GM18870 (cell line): ENCODE measurements around the gene SNRPA.
"Not testable (repeated sequence)": the region's sequence is repeated elsewhere in the genome, so short reads cannot be mapped to it uniquely, and the experiment has no call there.

ENCODE experiments used
- ATAC-seq: cut with Tn5 transposase; IDR thresholded peaks from one replicate; pipeline ENCODE4 v1.9.1; 2021; ENCODE audit warnings: moderate library complexity; ENCODE audit not compliant: unreplicated experiment

The SNRPA gene

DNA sequence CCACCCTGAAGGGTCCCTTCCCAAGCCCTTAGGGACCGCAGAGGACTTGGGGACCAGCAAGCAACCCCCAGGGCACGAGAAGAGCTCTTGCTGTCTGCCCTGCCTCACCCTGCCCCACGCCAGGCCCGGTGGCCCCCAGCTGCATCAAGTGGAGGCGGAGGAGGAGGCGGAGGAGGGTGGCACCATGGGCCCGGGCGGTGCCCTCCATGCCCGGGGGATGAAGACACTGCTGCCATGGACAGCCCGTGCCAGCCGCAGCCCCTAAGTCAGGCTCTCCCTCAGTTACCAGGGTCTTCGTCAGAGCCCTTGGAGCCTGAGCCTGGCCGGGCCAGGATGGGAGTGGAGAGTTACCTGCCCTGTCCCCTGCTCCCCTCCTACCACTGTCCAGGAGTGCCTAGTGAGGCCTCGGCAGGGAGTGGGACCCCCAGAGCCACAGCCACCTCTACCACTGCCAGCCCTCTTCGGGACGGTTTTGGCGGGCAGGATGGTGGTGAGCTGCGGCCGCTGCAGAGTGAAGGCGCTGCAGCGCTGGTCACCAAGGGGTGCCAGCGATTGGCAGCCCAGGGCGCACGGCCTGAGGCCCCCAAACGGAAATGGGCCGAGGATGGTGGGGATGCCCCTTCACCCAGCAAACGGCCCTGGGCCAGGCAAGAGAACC, 49.5 kb downstream of the SNRPA start:
- no peak for ATAC-seq

DNA sequence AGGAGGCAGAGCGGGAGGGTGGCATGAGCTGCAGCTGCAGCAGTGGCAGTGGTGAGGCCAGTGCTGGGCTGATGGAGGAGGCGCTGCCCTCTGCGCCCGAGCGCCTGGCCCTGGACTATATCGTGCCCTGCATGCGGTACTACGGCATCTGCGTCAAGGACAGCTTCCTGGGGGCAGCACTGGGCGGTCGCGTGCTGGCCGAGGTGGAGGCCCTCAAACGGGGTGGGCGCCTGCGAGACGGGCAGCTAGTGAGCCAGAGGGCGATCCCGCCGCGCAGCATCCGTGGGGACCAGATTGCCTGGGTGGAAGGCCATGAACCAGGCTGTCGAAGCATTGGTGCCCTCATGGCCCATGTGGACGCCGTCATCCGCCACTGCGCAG, 50.0 kb downstream of the SNRPA start:
- no peak for ATAC-seq

DNA sequence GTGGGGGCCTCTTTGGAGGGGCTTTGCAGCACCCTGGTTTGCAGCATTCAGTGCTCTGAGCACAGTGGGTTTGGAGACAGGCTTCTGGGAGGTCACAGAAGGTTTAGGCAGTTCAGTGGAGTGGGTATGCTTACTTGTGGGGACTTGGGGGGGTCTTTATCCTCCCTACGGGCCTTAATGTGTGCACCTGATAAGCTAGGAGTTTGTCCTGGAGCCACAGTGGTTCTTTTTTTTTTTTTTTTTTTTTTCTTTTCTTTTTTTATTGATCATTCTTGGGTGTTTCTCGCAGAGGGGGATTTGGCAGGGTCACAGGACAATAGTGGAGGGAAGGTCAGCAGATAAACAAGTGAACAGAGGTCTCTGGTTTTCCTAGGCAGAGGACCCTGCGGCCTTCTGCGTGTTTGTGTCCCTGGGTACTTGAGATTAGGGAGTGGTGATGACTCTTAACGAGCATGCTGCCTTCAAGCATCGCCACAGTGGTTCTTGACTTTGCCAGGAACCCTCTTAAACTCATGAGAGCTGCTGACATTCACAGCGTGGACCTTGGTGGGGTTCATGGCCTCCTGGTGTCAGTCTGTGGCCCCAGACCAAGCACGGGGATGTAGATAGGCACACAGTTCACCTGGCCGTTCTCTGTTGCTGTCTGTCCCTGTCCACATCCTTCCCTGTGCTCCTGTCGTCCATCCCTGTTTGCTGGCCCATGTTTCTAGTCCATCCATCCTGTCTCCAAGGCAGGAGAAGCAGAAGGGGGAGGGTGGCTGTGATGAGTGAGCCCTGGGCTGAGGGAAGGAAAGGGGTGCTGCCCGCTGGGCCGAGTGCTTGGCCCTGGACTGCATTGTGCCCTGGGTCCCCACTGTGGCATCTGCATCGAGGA, 50.7 kb downstream of the SNRPA start:
- ATAC-seq = no peak

DNA sequence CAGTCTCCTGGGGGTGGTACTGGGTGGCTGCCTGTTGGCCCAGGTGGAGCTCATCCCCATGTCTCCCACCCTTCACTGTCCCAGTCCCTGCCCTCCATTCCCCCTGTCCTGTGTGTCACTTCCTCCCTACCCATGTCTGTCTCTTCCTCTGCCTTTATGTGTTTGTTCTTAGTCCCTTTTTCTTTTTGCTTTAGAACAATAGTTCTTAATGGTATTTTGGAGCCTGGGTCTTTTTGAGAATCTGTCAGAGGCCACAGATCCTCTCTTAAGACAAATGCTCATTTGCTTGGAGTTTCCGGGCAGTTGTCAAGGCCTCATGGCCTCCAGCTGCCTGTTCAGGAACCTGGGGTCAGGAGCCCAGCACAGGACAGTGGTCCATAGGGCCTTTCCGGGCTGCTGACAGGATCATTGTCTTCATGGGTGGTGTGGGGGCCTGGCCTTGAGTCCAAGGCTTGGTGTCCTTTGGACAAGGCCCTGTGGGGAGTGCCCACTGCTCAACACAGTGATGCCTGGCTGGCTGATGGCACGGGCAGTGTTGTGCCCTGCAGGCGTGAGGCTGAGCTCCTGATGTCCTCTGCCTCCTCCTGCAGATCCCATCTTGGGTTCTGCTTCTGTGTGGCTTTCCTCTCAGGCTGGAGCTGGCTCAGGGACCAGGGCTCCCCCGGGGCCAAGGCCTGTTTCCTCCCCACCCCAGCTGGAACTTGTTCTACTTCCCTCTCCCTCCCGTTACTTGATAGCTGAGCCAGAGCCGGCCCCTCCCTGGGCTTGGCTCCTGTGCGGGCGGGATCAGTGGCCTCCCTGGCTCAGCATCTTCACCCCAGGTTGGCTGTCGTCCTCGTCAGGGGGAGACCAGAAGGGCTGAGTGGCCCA, 51.5 kb downstream of the SNRPA start:
- no peak for ATAC-seq

DNA sequence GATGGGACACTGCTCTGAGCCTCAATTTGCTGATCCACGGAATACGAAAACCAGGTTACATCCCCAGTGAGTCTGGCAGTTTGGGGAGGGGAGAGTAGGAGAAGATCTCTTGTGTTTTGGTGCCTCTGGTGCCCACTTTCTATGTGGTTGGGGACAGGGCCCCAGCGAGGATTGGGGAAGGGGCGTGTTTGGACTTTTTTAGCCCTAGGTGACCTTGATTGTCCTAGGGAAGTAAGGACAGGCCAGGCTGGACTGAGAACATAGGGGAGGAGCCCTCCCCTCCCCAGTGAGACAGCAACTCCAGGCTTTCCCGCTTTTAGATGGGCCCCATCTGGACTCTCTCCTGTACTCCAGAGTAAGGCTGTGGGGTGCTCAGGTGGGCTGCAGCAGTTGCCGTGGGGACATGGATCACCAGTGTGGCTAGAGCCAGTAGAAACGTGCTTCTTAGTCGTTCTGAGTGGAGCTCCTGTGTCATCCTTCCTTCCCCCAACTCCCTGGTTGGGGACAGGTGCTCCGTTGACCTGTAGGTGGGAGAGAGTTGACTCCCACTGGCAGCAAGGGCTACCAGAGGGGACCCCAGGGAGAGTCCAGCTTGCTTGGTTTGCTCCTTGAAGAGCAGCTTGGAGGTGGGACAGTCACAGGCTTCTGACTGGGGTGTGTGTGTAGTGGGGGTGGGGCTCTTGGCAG, 52.3 kb downstream of the SNRPA start:
- no peak for ATAC-seq

DNA sequence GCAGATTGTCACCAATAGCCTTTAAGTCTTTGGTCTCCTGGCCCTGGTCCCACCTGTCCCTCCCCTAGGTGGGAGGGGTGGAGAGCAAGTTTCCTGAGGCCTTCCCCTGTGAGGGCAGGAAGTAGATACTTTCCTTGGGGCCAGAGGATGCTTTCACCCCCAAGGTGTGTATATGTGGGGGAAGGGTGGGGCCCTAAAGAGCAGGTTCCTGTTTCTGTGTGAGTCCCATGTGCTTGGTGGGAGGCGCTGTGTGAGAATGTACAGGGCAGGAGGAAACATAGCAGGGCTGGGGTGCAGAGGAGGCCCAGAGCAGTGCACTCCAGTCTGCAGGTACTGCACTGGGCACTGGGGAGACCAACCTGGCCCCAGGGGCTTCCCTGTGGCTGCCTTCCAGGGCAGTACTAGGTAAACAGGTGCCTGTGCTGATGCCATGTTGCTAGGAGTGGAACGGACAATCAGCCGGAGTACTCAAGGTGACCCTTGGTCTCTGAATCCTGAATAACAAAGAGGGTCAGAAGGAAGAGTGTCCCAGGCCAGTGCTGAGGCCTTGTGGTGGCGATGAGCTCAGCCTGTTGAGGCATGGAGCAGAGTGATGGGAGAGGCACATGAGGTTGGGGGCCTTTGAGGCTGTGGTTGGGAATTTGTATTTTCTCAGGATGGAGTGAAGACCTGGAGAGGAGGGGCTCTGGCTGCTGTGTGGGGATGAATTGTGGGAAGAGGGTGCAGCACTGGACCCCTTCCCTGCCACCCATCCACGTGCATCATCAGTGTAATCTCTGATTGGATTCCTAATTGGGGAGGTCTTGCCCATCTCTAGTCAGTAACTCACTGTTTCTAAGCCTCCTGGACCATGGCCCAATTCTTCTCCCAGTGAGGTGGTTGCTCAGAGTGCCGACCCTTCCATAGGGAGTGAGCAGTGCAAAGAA, 53.1 kb downstream of the SNRPA start:
- no peak for ATAC-seq

DNA sequence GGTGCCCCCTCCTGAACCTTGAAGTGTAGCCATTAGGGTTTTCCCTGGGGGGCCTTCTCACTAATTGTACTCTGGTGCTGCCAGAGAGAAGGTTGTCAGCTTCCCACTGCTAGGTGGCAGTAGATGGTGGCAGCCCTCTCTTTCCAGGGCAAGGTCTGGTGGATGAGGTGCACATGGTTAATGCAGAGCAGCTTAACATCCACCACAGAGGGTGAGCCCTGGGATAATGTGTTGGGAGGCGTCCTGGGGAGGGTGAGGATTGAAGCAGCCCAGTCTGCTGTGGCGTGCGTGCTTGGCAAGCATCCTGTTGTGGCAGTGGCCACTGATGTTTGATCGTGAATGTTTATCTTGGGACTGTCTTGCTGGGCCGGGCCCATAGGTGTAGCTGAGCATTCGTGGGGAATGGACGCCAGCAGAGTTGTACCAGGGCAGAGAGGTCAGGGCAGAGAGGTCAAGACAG, 53.8 kb downstream of the SNRPA start:
- ATAC-seq = no peak

DNA sequence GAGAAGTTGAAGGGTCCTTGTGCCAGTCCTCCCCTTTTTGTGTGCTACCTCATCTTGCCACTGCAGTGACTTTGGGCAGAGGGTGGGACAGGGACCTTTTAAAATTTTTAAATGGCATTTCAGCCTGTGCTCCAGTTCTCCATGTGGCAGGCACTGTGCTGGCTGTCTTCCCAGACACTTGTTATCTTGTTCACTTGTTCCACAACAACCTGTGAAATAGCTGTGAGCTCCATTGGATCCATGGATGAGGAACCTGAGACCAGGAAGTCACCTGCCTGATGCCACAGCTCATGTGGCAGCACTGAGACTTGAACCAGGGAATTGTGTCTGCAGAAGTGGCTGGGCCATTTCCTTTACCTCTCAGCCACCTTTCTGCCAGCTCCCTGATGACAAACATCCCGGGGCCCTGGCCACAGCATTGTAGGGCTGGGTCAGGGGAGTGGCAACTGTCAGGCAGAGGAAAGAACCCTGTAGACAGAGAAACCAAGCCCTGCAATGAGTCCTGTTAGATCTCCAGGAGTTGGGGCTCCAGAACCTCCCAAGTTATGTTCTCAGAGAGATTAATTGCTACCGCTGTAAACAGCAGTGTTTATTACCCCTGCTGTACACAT, 54.4 kb downstream of the SNRPA start:
- ATAC-seq = no peak

DNA sequence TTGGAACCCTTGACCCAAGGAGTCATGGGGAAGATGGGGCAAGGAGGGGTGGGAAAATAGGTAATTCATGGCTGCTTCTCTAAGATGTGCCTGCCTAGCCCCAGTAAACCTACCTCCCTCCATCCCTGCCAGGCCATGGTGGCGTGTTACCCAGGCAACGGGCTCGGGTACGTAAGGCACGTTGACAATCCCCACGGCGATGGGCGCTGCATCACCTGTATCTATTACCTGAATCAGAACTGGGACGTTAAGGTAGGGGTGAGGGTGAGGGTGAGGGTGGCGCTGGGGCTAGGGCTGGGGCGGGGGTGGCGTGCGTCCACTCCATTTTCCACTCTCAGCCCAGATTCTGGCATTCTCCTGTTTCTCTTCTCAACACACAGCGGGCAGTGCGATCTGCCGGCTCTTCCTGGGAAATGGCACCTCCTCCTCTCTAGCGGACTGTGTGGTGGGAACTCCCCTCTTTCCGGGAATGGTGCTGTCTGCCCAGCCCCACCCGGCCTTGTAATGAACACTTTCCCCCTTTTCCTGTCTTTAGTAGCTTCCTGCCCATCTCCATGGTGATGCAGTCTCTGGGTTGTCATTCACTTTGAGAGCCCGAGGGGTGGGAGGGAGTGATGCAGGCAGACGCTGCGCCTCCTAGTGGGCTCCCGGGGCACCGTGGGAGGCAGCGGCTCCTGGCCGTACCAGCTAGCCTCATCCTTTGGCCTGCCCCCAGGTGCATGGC, 55.6 kb downstream of the SNRPA start:
- no peak for ATAC-seq

DNA sequence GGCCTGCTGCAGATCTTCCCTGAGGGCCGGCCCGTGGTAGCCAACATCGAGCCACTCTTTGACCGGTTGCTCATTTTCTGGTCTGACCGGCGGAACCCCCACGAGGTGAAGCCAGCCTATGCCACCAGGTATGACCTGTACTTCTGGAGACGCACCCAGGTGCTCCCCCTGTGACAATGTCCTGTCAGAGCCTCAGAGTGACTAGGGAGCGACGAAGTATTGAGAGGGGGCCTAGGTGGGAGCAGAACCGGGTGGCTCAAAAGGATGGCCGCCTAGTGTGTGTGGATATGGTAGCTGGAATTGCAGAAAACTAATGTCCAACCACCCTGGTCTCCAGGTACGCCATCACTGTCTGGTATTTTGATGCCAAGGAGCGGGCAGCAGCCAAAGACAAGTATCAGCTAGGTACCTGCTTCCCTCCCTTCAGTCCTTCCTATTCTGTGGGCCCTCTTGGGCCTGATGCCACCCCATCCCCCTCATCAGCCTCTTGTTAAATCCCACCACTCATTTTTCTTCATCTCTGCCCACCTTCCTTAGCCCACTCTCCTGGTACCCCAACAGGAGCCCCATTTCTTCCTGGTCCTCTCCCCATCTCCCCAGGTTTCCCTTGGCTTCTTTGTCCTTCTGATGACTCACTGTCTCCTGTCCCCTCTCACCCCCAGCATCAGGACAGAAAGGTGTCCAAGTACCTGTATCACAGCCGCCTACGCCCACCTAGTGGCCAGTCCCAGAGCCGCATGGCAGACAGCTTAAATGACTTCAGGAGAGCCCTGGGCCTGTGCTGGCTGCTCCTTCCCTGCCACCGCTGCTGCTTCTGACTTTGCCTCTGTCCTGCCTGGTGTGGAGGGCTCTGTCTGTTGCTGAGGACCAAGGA, 56.4 kb downstream of the SNRPA start:
- no peak for ATAC-seq

DNA sequence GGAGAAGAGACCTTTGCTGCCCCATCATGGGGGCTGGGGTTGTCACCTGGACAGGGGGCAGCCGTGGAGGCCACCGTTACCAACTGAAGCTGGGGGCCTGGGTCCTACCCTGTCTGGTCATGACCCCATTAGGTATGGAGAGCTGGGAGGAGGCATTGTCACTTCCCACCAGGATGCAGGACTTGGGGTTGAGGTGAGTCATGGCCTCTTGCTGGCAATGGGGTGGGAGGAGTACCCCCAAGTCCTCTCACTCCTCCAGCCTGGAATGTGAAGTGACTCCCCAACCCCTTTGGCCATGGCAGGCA, 57.0 kb downstream of the SNRPA start:
- no peak for ATAC-seq

DNA sequence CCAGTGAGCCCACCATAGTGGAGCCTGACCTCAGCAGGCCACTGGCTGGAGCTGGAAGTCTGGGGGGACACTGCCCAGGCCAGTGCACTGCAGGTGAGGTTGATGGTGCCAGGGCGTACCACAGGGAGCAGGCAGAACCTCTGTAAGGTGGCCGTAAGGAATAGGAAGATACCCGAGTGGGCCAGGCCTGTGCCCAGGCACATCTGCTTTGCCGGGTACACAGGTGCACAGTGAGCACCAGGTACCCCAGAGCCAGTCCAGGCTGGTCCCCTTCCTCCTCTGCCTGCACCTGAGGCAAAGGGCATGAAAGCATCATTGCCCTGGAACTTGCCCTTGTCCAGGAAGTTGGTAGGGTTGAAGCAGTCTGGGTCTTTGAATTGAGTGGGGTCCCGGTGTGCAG, 57.5 kb downstream of the SNRPA start:
- ATAC-seq = no peak

DNA sequence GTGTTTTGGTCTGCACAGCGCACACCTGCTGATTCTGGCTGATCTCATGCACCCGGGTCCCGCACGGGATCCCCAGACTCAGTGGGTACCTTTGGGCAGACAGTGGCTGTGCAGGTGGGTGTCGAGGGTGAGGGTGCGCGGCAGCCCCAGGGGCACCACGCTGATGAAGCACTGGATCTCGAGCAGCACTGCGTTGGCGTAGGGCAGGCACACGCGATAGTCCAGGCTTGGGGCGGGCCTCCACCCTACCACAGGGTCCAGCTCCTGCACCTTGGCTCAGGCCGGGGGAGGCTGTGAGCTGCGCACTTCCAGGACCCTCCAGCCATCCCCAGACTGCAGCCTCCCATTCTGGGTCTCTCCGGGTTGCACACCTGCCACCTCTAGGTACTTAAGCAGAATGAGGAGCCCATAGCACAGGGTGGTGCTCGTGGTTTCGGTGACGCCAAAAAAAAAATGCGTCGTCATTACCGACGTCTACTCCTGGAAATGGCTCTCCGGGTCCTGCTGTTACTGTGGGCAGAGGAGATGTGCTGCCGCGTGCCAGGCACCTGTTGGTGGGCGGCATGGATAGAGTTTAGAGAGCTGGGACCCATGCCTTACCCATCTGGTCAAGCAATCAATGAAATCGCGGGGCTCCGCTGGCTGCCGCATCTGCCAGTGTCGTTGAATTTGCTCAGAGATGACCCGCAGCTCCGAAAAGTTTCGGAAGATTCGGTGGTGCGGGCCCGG, 58.5 kb downstream of the SNRPA start:
- no peak for ATAC-seq

DNA sequence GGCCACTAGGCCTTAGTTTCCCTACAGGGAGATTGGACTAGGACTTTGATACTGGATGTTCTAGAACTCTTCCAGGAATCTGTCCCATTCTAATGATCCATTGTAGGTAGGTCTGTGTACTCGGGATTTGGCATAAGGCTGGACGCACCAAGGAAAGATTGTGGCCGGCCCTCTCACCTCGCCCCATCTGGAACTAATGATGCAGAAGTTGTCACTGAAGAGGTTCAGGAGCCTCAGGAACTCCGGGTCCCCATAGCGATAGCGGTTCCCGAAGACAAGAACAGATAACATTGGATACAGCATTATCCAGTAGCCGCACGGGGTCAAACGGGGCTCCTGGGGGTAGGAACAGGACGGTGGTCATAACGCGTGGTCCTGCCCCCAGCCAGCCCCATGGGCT, 59.2 kb downstream of the SNRPA start:
- ATAC-seq = no peak

DNA sequence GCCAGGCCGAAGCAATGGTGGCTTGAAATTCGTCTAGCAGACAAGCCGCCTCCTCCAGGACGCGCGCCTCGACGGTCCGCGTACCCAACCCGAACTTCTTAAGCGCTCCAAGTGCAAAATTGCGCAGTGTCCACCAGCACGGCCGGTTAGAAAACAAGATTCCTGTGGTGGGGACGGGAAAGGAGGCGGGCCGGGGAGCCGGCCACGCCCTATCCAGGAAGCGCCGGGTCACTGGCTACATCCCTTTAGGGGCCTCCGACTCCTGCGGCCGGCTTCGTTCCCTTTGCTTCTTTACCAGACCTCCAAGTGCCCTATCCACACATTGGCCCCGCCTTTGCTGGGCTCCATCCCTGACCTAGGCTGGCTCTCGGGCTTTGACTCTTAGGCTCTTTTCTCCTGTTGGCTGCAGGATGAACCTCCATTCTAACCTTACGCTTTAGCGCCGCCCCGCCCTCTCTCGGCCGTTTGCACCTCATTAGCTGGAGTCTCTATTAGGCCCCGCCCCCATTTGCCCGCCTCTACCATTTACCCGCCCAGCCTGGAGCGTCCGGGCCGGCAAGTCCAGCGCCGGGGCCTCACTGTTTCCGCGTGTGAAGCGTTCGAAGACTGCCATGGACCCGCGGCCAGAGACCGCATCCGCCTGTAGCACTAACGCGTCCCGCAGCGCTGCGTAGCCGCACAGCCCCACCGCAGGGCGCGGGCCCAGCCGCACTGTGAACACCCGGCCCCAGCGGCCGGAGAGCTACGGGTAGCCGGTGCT, 59.8 kb downstream of the SNRPA start:
- ATAC-seq = not testable (repeated sequence)

DNA sequence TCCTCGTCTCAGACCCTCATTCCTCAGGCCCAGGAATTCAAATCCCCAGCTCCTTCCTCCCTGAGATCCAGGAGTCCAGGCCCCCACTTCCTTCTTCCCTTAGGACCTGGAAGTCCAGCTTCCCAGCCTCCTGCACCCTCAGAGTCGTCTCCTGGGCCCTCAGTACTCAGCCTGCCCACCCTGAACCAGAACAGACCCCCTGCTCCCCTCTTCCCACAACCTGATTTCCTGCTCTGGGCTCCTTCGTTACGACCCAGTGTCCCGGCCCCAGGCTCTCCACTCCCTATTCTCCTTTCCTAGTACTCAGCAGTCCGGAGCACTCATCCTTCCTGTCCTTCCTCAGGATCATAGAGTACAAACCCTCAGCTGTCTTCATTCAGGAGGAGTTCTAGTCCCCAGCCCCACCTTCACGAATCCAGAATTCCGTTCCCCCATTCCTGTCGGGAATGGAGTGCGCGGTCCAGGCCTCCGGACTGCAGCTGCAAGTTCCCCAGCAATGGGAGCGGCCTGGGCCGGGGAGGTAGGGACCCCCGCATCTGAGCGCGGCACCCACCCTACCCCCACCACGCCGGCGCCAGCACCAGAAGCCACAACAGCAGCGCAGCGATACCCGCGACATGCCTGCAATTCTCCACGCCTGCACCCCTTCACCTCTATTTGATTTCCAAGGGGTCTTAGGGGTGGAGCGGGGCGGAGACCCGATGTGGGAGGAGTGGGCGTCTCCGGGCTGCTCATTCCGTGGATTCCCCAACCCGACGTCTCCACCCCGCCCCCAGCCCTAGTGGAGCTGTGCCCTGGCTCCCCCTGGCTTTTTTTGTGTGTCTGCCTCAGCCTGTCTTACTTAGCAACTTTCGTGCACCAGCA, 60.7 kb downstream of the SNRPA start:
- no peak for ATAC-seq
